Hepatocyte (in vitro differentiated cells): Measurements from ENCODE around the gene RBBP5. TPM values are rescaled to one million over a fixed set of nuclear protein-coding genes. Genes with fewer than 3 reads are reported as not detected.
A peak's percentile ranks its signal among the peaks of the same experiment; 100 is the strongest.

Experiments used
- DNase-seq: peaks from one replicate; pipeline ENCODE4 v3.0.0-alpha.2; 2016; ENCODE audit warnings: low spot score
- H2AFZ ChIP-seq: fragments of 200-600 bp; sonication (generic); 2 replicates; pipeline ENCODE4 v1.6.0; 2016; ENCODE audit warnings: antibody characterized with exemption, mild to moderate bottlenecking
- H3K27ac ChIP-seq: fragments of 200-600 bp; sonication (generic); 2 replicates; pipeline ENCODE4 v1.5.1; 2016; ENCODE audit warnings: mild to moderate bottlenecking
- H3K27me3 ChIP-seq: fragments of 200-600 bp; sonication (generic); 2 replicates; pipeline ENCODE4 v1.6.1; 2016
- H3K36me3 ChIP-seq: fragments of 200-600 bp; sonication (generic); replicated peaks from 2 replicates; pipeline ENCODE4 v1.5.1; 2016; ENCODE audit warnings: low read depth; ENCODE audit not compliant: insufficient read depth
- H3K4me1 ChIP-seq: fragments of 200-600 bp; sonication (generic); 2 replicates; pipeline ENCODE4 v1.5.1; 2016; ENCODE audit warnings: mild to moderate bottlenecking, moderate library complexity; ENCODE audit not compliant: insufficient read depth
- H3K4me2 ChIP-seq: fragments of 200-600 bp; sonication (generic); 2 replicates; pipeline ENCODE4 v1.6.0; 2016
- H3K4me3 ChIP-seq: fragments of 200-600 bp; sonication (generic); 2 replicates; pipeline ENCODE4 v1.5.1; 2016; ENCODE audit warnings: mild to moderate bottlenecking
- H3K79me2 ChIP-seq: fragments of 200-600 bp; sonication (generic); 2 replicates; pipeline ENCODE4 v1.6.0; 2017; ENCODE audit warnings: mild to moderate bottlenecking
- H3K9me2 ChIP-seq: fragments of 200-600 bp; sonication (generic); replicated peaks from 2 replicates; pipeline ENCODE4 v1.6.0; 2017; ENCODE audit warnings: mild to moderate bottlenecking; ENCODE audit not compliant: insufficient read depth
- H3K9me3 ChIP-seq: fragments of 200-600 bp; sonication (generic); 2 replicates; pipeline ENCODE4 v1.5.1; 2016; ENCODE audit warnings: low read depth, mild to moderate bottlenecking
- H4K20me1 ChIP-seq: fragments of 200-600 bp; sonication (generic); 2 replicates; pipeline ENCODE4 v1.6.0; 2016; ENCODE audit warnings: mild to moderate bottlenecking; ENCODE audit not compliant: insufficient read depth, poor library complexity, severe bottlenecking
- CTCF ChIP-seq: fragments of 200-600 bp; sonication (generic); IDR thresholded peaks from 2 replicates; pipeline ENCODE4 v1.5.1; 2016; ENCODE audit warnings: antibody characterized with exemption, mild to moderate bottlenecking; ENCODE audit not compliant: poor library complexity
- EZH2 ChIP-seq: fragments of 200-600 bp; sonication (generic); IDR thresholded peaks from 2 replicates; pipeline ENCODE4 v1.6.1; 2016; ENCODE audit warnings: antibody characterized with exemption, mild to moderate bottlenecking, borderline replicate concordance
- EZH2phosphoT487 ChIP-seq: fragments of 200-600 bp; sonication (generic); IDR thresholded peaks from one replicate; pipeline ENCODE4 v1.6.1; 2018; ENCODE audit warnings: antibody characterized with exemption, mild to moderate bottlenecking, low read depth, moderate library complexity; ENCODE audit not compliant: unreplicated experiment, severe bottlenecking
- WGBS: methylation state at CpG from one replicate; pipeline ENCODE4 v1.1.6; 2016; ENCODE audit warnings: low lambda C conversion rate; ENCODE audit errors: missing lambda C conversion rate; 5-methylcytosine and 5-hydroxymethylcytosine counted together
- polyA plus RNA-seq: library from polyadenylated mRNA; unstranded; fragments of >200 nt; fragmentation: Nextera tagmentation; extraction: Ambion mirVana; gene quantifications from 2 replicates; pipeline ENCODE4 v1.2.1, GENCODE V29; 2016
- total RNA-seq: library from RNA; depleted of rRNA; stranded (reverse); fragments of >200 nt; gene quantifications from 2 replicates; pipeline ENCODE4 v1.2.3, GENCODE V29; 2014

RBBP5 gene
- total and polyA plus RNA-seq, 2 experiments from 2014 or later = 9.0 to 15.3 TPM

GRCh38 chr1:205124726-205125125, 2.9 kb upstream of the RBBP5 start:
- Histone ChIP-seq H3K27me3 (no peaks in the 10 kb centered on the region), H3K27ac (no peak overlapping the region), H3K4me2 (no peak overlapping the region), H3K79me2 (peaks cover 19% of the 10 kb centered on the region), H3K4me3 (no peak overlapping the region), H3K9me3 (no peaks in the 10 kb centered on the region), H4K20me1 (no peaks in the 10 kb centered on the region), H2AFZ (no peak overlapping the region), H3K4me1 (peaks cover 15% of the 10 kb centered on the region), H3K9me2 (no peaks in the 10 kb centered on the region), H3K36me3 (no peaks in the 10 kb centered on the region)
- 86% methylated on average over 7 of the region's 7 CpGs for WGBS
- no peak for TF ChIP-seq CTCF
- no peak for TF ChIP-seq EZH2phosphoT487
- no peak for TF ChIP-seq EZH2
- no peak for DNase-seq

- Histone ChIP-seq H4K20me1 (no peaks in the 10 kb centered on the region), H3K9me2 (no peaks in the 10 kb centered on the region), H3K9me3 (no peaks in the 10 kb centered on the region), H3K27ac (peak overlapping the region; percentile 87), H3K4me2 (peak overlapping the region; percentile 94), H3K4me1 (peaks cover 15% of the 10 kb centered on the region), H3K27me3 (no peaks in the 10 kb centered on the region), H3K4me3 (peak overlapping the region; percentile 33), H3K79me2 (peaks cover 39% of the 10 kb centered on the region), H3K36me3 (no peaks in the 10 kb centered on the region), H2AFZ (peak overlapping the region; percentile 80)
- no peak for DNase-seq
- 51% methylated on average over 9 of the region's 9 CpGs for WGBS
- TF ChIP-seq EZH2 = no peak
- no peak for TF ChIP-seq CTCF
- no peak for TF ChIP-seq EZH2phosphoT487
Measured at GRCh38 chr1:205122489-205122882, 708 bp upstream of the RBBP5 start.

GRCh38 chr1:205118752-205119151, 3.0 kb downstream of the RBBP5 start:
- no peak for DNase-seq
- H4K20me1 ChIP-seq = no peaks in the 10 kb centered on the region
- peaks cover 15% of the 10 kb centered on the region for H3K4me1 ChIP-seq
- no peaks in the 10 kb centered on the region for H3K27me3 ChIP-seq
- WGBS = 96% methylated on average over 2 of the region's 2 CpGs
- H2AFZ ChIP-seq = no peak overlapping the region
- H3K4me2 ChIP-seq = no peak overlapping the region
- peaks cover 56% of the 10 kb centered on the region for H3K79me2 ChIP-seq
- no peaks in the 10 kb centered on the region for H3K36me3 ChIP-seq
- H3K9me2 ChIP-seq = no peaks in the 10 kb centered on the region
- TF ChIP-seq EZH2 (no peak), EZH2phosphoT487 (no peak), CTCF (no peak)
- H3K4me3 ChIP-seq = no peak overlapping the region
- no peaks in the 10 kb centered on the region for H3K9me3 ChIP-seq
- H3K27ac ChIP-seq = no peak overlapping the region

GRCh38 chr1:205111354-205111753, 10.4 kb downstream of the RBBP5 start:
- DNase-seq = no peak
- H3K9me2 ChIP-seq = no peaks in the 10 kb centered on the region
- H3K9me3 ChIP-seq = no peaks in the 10 kb centered on the region
- no peak overlapping the region for H2AFZ ChIP-seq
- H3K4me1 ChIP-seq = no peaks in the 10 kb centered on the region
- no peaks in the 10 kb centered on the region for H3K27me3 ChIP-seq
- no peak overlapping the region for H3K27ac ChIP-seq
- no peak overlapping the region for H3K4me2 ChIP-seq
- peaks cover 12% of the 10 kb centered on the region for H3K79me2 ChIP-seq
- no peaks in the 10 kb centered on the region for H4K20me1 ChIP-seq
- no peak overlapping the region for H3K4me3 ChIP-seq
- no peaks in the 10 kb centered on the region for H3K36me3 ChIP-seq
- TF ChIP-seq EZH2phosphoT487 (no peak), EZH2 (no peak), CTCF (no peak)
